Ovary (tissue), 3 donors: Measurements from ENCODE around the gene FYN.

Source experiments
- EP300 ChIP-seq: sonication (generic); formaldehyde crosslinking; IDR thresholded peaks from one replicate; pipeline ENCODE4 v1.6.1; 2017; ENCODE audit warnings: antibody characterized with exemption
- TF ChIP-seq, protein P1 (sequence below), 3 donors: fragments of 450-650 bp in 2 of 3; fragments of 200-600 bp in 1 of 3; IDR thresholded peaks; one replicate each; pipeline versions ENCODE4 v1.5.1 to v1.8.0; 2016 to 2022; ENCODE audit warnings: antibody characterized with exemption in 3 of 3, mild to moderate bottlenecking in 1 of 3
- donor health status: DM: no; HTN: no; CAD: no.

DNA sequence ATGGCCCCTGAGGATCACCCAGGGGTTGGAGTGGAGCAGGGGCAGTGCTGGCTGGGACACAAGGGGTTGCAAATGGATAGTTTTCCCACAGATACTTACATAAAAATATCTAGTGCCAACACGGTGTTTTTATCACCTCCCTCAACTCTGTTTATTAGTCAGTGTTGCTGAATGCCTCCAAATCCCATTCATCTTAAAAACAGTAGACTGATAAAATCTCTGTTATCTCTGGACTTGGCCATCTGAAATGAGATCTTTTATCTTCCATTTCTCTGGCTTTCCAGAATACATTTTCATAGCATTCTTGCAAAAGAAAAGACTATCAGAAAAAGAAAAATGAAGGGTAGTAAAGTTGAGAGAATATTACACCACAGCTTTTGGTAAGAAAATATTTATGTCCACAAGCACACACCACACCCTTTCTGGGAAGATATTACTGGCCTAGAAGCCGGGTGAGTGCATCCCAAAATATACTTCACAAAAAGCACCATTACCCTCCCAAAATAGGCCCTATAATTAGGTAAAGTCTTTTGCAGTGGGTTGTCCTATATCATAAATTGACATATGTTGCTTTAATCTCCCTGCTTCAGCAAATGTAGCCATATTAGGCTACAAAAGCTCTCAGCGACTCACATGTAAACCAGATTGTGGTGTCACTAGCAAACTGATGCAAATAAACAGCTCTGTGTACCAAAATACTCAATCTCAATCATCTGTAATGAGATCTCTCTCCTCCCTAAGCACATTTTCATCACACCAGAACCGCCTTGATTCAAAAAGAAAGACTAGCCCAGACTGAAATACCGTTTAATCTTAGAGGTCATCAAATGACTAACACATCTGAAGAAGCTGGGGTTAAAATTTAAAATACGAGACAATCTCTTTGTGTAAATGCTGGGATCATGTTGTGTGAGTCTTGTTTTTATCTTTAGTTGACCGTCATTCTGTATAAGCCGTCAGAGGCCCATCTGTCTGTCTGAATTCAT is 96.7 kb downstream of the FYN start:
- TF ChIP-seq EP300: no peak
- TF ChIP-seq, protein P1, sequence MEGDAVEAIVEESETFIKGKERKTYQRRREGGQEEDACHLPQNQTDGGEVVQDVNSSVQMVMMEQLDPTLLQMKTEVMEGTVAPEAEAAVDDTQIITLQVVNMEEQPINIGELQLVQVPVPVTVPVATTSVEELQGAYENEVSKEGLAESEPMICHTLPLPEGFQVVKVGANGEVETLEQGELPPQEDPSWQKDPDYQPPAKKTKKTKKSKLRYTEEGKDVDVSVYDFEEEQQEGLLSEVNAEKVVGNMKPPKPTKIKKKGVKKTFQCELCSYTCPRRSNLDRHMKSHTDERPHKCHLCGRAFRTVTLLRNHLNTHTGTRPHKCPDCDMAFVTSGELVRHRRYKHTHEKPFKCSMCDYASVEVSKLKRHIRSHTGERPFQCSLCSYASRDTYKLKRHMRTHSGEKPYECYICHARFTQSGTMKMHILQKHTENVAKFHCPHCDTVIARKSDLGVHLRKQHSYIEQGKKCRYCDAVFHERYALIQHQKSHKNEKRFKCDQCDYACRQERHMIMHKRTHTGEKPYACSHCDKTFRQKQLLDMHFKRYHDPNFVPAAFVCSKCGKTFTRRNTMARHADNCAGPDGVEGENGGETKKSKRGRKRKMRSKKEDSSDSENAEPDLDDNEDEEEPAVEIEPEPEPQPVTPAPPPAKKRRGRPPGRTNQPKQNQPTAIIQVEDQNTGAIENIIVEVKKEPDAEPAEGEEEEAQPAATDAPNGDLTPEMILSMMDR (IDR thresholded peaks at IDR 0.05): no peak
